ENCODE measurements around the gene TUT1. TPM values are rescaled to one million over a fixed set of nuclear protein-coding genes. Genes with fewer than 3 reads are reported as not detected.
"Not testable (repeated sequence)": the region's sequence is repeated elsewhere in the genome, so short reads cannot be mapped to it uniquely, and the experiment has no call there.

The TUT1 gene
- total RNA-seq, 6 donors from 2014 or later, result 5.3 to 25.4 (median 11.7) TPM

DNA sequence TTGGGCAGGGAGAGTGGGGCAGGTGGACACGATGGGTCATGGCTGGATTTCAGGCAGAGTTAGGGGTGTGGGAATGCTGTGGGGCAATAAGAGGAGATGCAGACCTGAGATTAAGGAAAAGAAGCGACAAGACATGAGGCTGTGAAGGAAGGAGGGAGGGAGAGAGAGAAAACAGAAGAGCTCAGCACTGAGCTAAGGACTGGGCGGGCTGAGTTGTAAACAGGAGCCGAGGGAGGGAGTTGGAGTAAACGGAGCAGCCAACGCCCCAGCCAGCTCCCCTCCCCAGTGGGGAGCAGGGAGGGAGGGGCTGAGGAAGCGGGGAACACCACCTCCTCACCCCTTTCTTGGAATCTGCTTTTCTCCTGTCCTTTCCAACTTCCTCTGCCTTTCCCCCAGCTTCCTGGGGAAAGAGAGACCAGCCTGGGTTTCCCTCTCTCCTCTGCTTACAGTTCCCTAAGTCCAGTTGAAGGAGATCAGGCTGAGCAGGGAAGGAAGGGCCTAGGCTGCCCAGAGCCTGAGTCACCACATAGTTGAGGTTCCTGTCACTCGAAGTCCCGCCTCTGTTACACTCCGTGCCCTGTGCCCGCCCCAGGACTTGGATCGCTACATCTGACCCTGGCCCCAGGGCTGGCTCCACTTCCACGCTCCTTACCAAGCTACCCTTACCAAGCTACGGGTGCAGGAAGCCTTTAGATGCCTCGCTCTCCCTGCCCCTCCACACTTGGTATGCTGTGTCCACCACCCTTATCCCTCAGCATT lies 38.1 kb downstream of the TUT1 start:
- peaks cover 0 to under 1% (median 0%) of the 10 kb centered on the region in 4 donors for H3K36me3 ChIP-seq
- H3K4me1 ChIP-seq, result peaks cover 87 to 98% (median 94%) of the 10 kb centered on the region in 4 donors
- ATAC-seq (ENCODE audit: low FRiP score in 2 of 2) (peak; percentile 85 to 93), DNase-seq (peak in 1 of 2 donors; percentile 97)
- WGBS, 2 donors, result 7 to 8% methylated on average over 10 to 15 of the region's 15 CpGs
- peak in 2 of 4 donors; percentile 17 to 26 for TF ChIP-seq EP300 (IDR thresholded peaks at IDR 0.05)
- TF ChIP-seq POLR2AphosphoS5 (IDR thresholded peaks at IDR 0.05), result peak; percentile 83 to 84
- TF ChIP-seq, protein P1, sequence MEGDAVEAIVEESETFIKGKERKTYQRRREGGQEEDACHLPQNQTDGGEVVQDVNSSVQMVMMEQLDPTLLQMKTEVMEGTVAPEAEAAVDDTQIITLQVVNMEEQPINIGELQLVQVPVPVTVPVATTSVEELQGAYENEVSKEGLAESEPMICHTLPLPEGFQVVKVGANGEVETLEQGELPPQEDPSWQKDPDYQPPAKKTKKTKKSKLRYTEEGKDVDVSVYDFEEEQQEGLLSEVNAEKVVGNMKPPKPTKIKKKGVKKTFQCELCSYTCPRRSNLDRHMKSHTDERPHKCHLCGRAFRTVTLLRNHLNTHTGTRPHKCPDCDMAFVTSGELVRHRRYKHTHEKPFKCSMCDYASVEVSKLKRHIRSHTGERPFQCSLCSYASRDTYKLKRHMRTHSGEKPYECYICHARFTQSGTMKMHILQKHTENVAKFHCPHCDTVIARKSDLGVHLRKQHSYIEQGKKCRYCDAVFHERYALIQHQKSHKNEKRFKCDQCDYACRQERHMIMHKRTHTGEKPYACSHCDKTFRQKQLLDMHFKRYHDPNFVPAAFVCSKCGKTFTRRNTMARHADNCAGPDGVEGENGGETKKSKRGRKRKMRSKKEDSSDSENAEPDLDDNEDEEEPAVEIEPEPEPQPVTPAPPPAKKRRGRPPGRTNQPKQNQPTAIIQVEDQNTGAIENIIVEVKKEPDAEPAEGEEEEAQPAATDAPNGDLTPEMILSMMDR (IDR thresholded peaks at IDR 0.05), result no peak
- peak; percentile 36 to 83 (median 52) for TF ChIP-seq POLR2A (IDR thresholded peaks at IDR 0.05)
- H3K9me3 ChIP-seq, result no peaks in the 10 kb centered on the region
- no peaks in the 10 kb centered on the region for H3K27me3 ChIP-seq
- H3K27ac ChIP-seq, result peak overlapping the region; percentile 92 to 98 (median 95)
- H3K4me3 ChIP-seq, result peak overlapping the region in 2 of 4 donors; percentile 26 to 29

DNA sequence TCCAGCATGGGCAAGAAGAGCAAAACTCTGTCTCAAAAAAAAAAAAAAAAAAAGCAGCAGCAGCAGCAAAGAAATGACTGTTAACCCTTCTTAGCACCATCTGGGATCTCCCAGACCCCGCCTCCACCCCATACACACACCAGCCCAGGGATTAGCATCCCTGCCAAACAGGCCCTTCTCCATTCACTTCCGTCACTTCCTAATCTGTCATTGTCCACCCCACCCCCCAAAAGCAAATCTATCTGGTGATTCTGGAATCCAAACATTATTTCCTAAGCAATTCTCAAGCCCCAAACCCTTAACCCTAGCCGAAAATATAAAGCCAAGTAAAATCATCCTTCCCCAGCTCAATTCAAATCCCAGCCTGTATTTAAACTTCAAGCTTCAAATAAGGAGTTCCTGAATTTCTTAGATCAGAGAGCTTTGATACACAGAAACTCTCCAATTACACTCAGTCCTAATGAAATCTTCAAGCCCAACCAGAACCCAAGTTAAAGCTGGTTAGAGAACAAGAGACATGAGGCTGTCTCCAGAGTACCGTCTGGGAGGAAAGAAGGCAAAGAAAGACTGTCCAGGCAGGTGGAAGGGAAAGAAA lies 38.7 kb downstream of the TUT1 start:
- DNase-seq (no peak), ATAC-seq (ENCODE audit: low FRiP score in 2 of 2) (no peak)
- TF ChIP-seq EP300 (IDR thresholded peaks at IDR 0.05) (no peak), POLR2A (IDR thresholded peaks at IDR 0.05) (no peak), POLR2AphosphoS5 (IDR thresholded peaks at IDR 0.05) (no peak)
- TF ChIP-seq, protein P1 (IDR thresholded peaks at IDR 0.05), result no peak
- 19 to 27% methylated on average over 4 of the region's 4 CpGs for WGBS, 2 donors
- Histone ChIP-seq H3K27me3 (no peaks in the 10 kb centered on the region), H3K4me1 (peaks cover 93 to 100% (median 96%) of the 10 kb centered on the region in 4 donors), H3K9me3 (no peaks in the 10 kb centered on the region), H3K27ac (peak overlapping the region; percentile 92 to 98 (median 95)), H3K4me3 (peak overlapping the region in 2 of 4 donors; percentile 26 to 29), H3K36me3 (no peaks in the 10 kb centered on the region)

DNA sequence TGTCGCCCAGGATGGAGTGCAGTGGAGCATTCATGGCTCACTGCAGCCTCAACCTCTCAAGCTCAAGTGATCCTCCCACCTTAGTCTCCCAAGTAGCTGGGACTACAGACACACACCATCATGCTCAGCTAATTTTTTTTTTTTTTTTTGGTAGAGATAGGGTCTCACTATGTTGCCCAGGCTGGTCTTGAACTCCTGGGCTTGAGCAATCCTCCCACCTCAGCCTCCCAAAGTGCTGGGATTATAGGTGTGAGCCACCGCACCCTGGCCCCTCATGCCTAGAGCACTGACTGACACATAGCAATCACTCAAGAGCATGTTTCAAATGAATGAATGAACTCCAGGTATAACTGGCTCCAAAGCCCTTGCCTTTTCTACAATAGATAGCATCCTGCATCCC lies 40.8 kb downstream of the TUT1 start:
- H3K27ac ChIP-seq, result peak overlapping the region in 3 of 4 donors; percentile 92 to 98 (median 95)
- DNase-seq; H3K27me3 ChIP-seq; H3K36me3 ChIP-seq; ATAC-seq (ENCODE audit: low FRiP score in 2 of 2); H3K9me3 ChIP-seq; H3K4me3 ChIP-seq: not testable (repeated sequence)
- WGBS, 2 donors, result 85 to 100% methylated on average over 2 of the region's 2 CpGs
- H3K4me1 ChIP-seq, result peaks cover 81 to 84% (median 83%) of the 10 kb centered on the region in 4 donors

DNA sequence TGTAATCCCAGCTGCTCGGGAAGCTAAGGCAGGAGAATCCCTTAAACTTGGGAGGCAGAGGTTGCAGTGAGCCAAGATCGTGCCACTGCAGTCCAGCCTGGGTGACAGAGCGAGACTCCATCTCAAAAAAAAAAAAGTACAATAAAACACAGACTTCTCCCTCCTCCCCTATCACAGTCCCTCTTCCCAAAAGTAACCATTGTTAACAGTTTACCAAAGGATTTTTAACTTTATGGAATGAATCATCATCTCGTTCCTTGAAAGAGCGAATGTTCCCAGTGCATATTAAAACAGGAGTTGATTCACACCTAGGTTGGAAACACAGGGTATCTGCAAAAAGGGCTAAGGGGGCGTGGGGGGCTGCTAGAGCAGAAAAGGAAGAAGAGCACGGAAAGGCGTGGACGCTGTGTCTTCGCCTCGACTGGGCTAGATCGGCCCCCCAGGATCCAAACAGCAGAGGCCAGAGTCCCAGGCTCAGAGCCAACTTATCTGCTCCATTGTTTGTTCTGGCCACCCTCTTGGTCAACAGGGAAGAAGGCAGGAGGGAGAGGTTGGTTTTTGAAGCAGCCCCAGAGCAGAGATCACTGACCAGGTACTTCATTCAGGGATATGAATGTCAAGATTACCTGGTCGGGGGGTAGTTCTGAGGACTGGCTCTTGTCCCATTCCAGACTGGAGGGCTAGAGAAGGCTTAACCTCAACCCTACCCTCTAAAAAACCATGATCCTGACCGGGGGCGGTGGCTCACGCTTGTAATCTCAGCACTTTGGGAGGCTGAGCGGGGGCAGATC lies 42.6 kb downstream of the TUT1 start:
- Histone ChIP-seq H3K9me3 (no peaks in the 10 kb centered on the region), H3K36me3 (no peaks in the 10 kb centered on the region), H3K4me3 (no peak overlapping the region), H3K27me3 (peaks cover 0 to 4% (median 0%) of the 10 kb centered on the region in 4 donors), H3K4me1 (peaks cover 66 to 82% (median 75%) of the 10 kb centered on the region in 4 donors), H3K27ac (peak overlapping the region; percentile 40 to 99 (median 98))
- DNase-seq (peak in 1 of 2 donors; percentile 66), ATAC-seq (ENCODE audit: low FRiP score in 2 of 2) (no peak)
- TF ChIP-seq POLR2AphosphoS5 (IDR thresholded peaks at IDR 0.05) (no peak), POLR2A (IDR thresholded peaks at IDR 0.05) (no peak), EP300 (IDR thresholded peaks at IDR 0.05) (no peak)
- TF ChIP-seq, protein P1 (IDR thresholded peaks at IDR 0.05), result no peak
- 66 to 67% methylated on average over 17 of the region's 17 CpGs for WGBS, 2 donors

Data from upper lobe of left lung (tissue), 6 donors.